ENCODE data around the gene TMEM18.

TMEM18 gene

GRCh38 chr2:618005-618404 is 59.2 kb downstream of the TMEM18 start (continued):
- TF ChIP-seq PRDM2 (tag by site-specific recombination; IDR thresholded peaks at IDR 0.05; ENCODE audit: borderline replicate concordance) (no peak), ZNF391 (tag by site-specific recombination; IDR thresholded peaks at IDR 0.05; ENCODE audit: borderline replicate concordance, low read depth) (no peak), ZNF777 (tag by site-specific recombination; IDR thresholded peaks at IDR 0.05; ENCODE audit: borderline replicate concordance) (no peak)

Data from HEK293 (cell line).